ENCODE measurements around the gene LMBR1L.

GRCh38 chr12:49094975-49095365 is 15.7 kb downstream of the LMBR1L start:
- TF ChIP-seq POLR2AphosphoS5 (IDR thresholded peaks at IDR 0.05; ENCODE audit: low read depth, low read length), result no peak
- no peak for TF ChIP-seq SIN3A (IDR thresholded peaks at IDR 0.05; ENCODE audit: borderline replicate concordance, insufficient read depth, low read length)
- TF ChIP-seq, protein P1, sequence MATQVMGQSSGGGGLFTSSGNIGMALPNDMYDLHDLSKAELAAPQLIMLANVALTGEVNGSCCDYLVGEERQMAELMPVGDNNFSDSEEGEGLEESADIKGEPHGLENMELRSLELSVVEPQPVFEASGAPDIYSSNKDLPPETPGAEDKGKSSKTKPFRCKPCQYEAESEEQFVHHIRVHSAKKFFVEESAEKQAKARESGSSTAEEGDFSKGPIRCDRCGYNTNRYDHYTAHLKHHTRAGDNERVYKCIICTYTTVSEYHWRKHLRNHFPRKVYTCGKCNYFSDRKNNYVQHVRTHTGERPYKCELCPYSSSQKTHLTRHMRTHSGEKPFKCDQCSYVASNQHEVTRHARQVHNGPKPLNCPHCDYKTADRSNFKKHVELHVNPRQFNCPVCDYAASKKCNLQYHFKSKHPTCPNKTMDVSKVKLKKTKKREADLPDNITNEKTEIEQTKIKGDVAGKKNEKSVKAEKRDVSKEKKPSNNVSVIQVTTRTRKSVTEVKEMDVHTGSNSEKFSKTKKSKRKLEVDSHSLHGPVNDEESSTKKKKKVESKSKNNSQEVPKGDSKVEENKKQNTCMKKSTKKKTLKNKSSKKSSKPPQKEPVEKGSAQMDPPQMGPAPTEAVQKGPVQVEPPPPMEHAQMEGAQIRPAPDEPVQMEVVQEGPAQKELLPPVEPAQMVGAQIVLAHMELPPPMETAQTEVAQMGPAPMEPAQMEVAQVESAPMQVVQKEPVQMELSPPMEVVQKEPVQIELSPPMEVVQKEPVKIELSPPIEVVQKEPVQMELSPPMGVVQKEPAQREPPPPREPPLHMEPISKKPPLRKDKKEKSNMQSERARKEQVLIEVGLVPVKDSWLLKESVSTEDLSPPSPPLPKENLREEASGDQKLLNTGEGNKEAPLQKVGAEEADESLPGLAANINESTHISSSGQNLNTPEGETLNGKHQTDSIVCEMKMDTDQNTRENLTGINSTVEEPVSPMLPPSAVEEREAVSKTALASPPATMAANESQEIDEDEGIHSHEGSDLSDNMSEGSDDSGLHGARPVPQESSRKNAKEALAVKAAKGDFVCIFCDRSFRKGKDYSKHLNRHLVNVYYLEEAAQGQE (IDR thresholded peaks at IDR 0.05; ENCODE audit: insufficient read depth in 1 of 2, low read depth in 2 of 2, low read length in 2 of 2), result no peak
- no peak for TF ChIP-seq TAF1 (IDR thresholded peaks at IDR 0.05; ENCODE audit: borderline replicate concordance, insufficient read depth, low read length)

Data from PFSK-1 (cell line).